HG03175 (cell line): ENCODE data around the gene TRAPPC8.
"Not testable (repeated sequence)": the region's sequence is repeated elsewhere in the genome, so short reads cannot be mapped to it uniquely, and the experiment has no call there.

Experiments used
- ATAC-seq: cut with Tn5 transposase; IDR thresholded peaks from one replicate; pipeline ENCODE4 v1.9.1; 2021; ENCODE audit warnings: mild to moderate bottlenecking, moderate library complexity; ENCODE audit not compliant: unreplicated experiment

TRAPPC8 gene

DNA sequence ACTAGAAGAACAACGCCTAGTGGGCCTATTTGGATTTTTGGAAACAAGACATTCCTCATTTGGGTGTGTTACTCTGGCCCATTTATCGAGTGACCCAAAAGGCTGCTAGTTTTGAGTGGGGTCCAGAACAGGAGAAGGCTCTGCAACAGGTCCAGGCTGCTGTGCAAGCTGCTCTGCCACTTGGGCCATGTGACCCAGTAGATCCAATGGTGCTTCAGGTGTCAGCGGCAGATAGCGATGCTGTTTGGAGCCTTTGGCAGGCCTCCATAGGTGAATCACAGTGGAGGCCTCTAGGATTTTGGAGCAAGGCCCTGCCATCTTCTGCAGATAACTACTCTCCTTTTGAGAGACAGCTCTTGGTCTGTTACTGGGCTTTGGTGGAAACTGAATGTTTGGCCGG is 143.7 kb downstream of the TRAPPC8 start:
- ATAC-seq = not testable (repeated sequence)

DNA sequence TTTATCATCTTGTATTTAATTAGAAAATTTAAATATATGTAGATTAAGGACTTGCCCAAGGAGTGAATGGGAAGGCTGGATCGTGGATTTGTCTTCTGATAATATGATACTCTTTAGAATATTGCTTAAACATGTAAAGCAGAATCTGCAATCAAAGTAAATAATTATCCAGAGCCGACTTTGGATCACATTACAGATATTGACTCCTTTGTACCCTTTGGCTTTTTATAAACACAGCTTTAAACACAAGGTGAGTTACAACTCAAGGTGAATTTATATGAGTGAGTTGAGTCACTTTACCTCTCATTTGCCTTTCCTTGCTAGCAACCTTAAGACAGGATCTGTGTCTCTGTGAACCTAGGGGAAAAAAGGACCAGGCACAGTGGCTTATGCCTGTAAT is 144.5 kb downstream of the TRAPPC8 start:
- ATAC-seq = no peak

DNA sequence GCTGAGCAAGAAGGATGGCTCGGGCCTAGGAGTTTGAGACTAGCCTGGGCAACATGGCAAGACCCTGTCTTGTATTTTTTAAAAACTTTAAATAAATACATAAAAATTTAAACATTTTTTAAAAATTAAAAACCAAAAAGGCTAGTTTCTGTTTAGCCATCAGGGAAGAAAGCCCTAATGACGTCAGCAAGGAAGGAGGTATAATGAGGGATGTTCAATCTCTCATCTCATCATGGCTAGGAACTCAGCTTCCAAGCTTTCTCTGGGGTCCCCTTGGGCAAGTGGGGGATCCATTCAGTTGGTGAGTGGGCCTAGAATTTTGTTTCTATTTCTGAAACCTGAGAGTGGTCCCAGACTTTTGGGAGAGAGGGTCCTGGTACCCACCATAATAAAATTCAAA is 147.2 kb downstream of the TRAPPC8 start:
- ATAC-seq = no peak

DNA sequence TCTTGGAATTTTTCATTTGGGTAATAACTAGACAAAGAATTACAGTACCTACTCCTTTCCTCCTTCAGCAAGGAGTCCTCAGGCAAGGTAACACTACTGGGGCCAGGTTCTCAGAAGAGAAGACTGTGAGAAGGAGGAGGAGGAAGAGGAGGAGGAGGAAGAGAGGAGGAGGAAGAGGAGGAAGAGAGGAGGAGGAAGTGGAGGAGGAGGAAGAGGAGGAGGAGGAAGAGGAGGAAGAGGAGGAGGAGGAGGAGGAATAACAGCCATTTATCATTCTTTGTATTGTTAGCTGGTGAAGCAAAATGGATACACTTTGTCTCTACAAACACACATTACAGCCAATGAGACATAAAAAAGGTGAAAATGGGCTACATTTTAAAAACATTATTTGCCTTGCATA is 149.4 kb downstream of the TRAPPC8 start:
- no peak for ATAC-seq

DNA sequence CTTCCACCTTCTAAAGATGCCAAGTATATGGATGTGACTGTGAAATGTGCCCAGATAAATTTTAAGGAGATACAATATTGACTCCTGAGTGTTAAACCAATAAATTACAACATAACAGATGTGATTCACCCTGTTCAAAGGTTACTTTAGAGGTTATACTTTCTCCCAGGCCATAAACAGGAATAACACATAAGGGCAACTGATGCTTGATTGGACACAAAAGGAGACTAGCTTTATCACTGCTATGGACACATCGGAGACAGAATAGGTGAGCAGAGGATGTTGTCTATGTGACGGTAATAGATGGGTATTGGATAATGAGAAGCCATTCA is 150.4 kb downstream of the TRAPPC8 start:
- ATAC-seq = no peak

DNA sequence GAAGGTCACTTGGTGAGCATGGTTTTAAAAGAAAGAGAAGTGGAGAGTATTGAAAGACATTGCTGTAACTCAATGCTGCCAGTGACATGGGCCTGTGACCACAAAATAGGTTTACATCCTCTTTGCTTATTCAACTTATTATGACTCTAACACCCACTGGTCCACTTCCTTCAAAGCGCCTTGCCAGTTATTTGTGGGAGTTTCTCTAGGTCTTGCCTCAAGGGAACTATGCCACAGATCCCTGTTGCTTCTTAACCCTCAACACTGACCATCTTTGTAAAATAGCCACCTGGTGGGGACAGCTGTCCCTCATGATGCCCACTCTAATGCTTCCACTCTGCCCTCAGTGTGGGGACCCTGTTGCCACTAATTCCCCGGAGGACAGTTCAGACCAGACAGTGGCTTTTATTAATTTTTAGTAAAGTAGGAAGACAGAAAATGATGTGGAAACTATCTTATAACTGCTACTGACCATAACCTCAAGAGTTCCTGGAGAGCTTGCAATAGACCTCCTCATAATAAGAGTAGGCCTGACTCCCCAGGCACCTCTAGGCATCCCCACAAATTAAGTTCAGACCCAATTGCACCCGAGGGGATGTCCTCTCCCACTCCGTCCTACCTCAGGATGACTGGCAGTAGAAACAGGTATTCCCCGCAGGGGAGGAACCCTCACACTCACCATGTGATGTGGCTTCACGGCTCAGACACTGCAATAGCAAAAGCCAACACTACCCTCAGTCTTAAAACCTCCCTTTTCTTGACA is 150.9 kb downstream of the TRAPPC8 start:
- peak; percentile 99 for ATAC-seq

DNA sequence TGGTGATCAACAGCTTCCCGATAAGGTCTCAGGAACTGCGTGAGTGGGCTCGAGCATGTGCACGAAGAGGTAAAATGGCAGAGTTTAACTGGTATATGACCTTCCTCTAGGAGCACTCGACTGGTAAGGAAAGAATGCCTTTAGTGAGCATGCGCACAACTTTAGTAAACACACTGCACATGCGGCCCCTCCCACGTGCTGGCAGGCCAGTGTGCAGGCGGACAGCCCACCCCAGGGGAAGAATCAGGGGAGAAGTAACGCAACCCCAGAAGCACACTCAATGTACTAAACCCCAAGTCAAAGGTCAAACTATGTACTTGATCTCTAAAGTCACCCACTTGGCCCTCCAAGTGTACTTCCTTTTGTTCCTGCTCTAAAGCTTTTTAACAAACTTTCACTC is 153.5 kb downstream of the TRAPPC8 start:
- no peak for ATAC-seq

DNA sequence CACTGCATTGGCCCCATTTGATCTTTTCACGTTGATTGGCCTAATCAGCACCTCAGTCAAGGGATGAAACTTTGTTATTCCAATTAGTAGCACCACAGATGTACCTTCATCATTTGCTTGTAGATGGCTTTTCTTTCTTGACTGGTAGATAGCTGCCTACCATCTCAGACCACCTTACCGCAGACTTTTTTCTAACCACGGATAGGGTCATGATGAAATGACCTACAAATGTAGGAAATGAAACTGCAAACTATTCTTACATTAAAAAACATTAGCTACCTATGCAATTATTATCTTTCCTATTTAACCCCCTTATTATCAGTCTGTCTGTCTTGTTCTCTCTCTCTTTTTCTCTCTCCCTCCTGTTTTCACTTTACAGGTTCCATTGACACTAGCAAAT is 159.9 kb downstream of the TRAPPC8 start:
- no peak for ATAC-seq
